GM12878 (cell line): ENCODE measurements around the gene ATP4A. TPM values are rescaled to one million over a fixed set of nuclear protein-coding genes. Genes with fewer than 3 reads are reported as not detected.

Experiments used
- ATAC-seq: fragments of 200-7000 bp; cut with Tn5 transposase; 3 replicates; pipeline ENCODE4 v1.9.1; 2020; ENCODE audit warnings: mild to moderate bottlenecking, moderate library complexity
- BruUV-seq: library from RNA; stranded (reverse); fragments of 400-500 nt; replicated peaks from 2 replicates; lab custom pipeline; 2021; lab: Mats Ljungman, UMichigan
- CTCF ChIA-PET: fragments of 300-600 bp; sonication (Branson Sonifier 250); formaldehyde crosslinking; extraction: SDS; loops from one replicate; lab custom pipeline; 2021; ENCODE audit warnings: inconsistent platforms; lab: Yijun Ruan, JAX
- POLR2A ChIA-PET: fragments of 350-600 bp; formaldehyde crosslinking; extraction: SDS; loops from one replicate; lab custom pipeline; 2021; ENCODE audit warnings: inconsistent platforms; lab: Charles Lee
- RAD21 ChIA-PET: fragments of 300-600 bp; sonication (Branson Sonifier 250); formaldehyde crosslinking; loops from one replicate; lab custom pipeline; 2023; ENCODE audit warnings: antibody characterized with exemption; ENCODE audit not compliant: unreplicated experiment; lab: Charles Lee
- SMC1A ChIA-PET: fragments of 300-600 bp; sonication (Branson Sonifier 250); formaldehyde crosslinking; loops from one replicate; lab custom pipeline; 2023; ENCODE audit not compliant: unreplicated experiment, uncharacterized antibody; lab: Charles Lee
- DNase-seq: peaks from one replicate; pipeline ENCODE4 v3.0.0-alpha.2; 2011; ENCODE audit warnings: low read depth, low spot score
- FAIRE-seq: peaks from 3 replicates; lab custom pipeline; 2011; peaks lifted over from hg19 to GRCh38; lab: Jason Lieb, UNC
- H2AFZ ChIP-seq: 2 replicates; pipeline ENCODE4 v1.6.0; 2011; ENCODE audit warnings: low read depth, low read length, control low read depth; ENCODE audit not compliant: control insufficient read depth
- H3K27ac ChIP-seq: 2 replicates; pipeline ENCODE4 v1.5.1; 2011; ENCODE audit warnings: control low read depth; ENCODE audit not compliant: control insufficient read depth, insufficient read depth
- H3K27me3 ChIP-seq, 2 experiments: replicated peaks in 1 of 2; 2 replicates each; pipeline versions ENCODE4 v1.6.0 to v1.6.1; 2011; ENCODE audit warnings: low read length in 1 of 2; ENCODE audit not compliant: control insufficient read depth in 2 of 2, insufficient read depth in 2 of 2
- H3K36me3 ChIP-seq, 2 experiments: 2 replicates each; pipeline ENCODE4 v1.5.1; 2011; ENCODE audit warnings: low read length in 1 of 2; ENCODE audit not compliant: control insufficient read depth in 2 of 2, insufficient read depth in 2 of 2
- H3K4me1 ChIP-seq: 2 replicates; pipeline ENCODE4 v1.6.1; 2011; ENCODE audit warnings: mild to moderate bottlenecking, low read length, moderate library complexity, mixed read lengths; ENCODE audit not compliant: control insufficient read depth, insufficient read depth
- H3K4me2 ChIP-seq: 2 replicates; pipeline ENCODE4 v1.6.0; 2011; ENCODE audit warnings: control low read depth; ENCODE audit not compliant: control insufficient read depth, insufficient read depth
- H3K4me3 ChIP-seq: fragments of 200-600 bp; sonication (generic); 2 replicates; pipeline ENCODE4 v1.5.1; 2016
- H3K79me2 ChIP-seq: 2 replicates; pipeline ENCODE4 v1.6.0; 2011; ENCODE audit warnings: low read length; ENCODE audit not compliant: control insufficient read depth, insufficient read depth
- H3K9ac ChIP-seq: 2 replicates; pipeline ENCODE4 v1.8.0; 2011; ENCODE audit warnings: low read length, control low read depth, mixed read lengths; ENCODE audit not compliant: control insufficient read depth, insufficient read depth
- H3K9me3 ChIP-seq: replicated peaks from 3 replicates; pipeline ENCODE4 v1.5.1; 2011; ENCODE audit warnings: mild to moderate bottlenecking, low read length; ENCODE audit not compliant: control insufficient read depth, insufficient read depth
- H4K20me1 ChIP-seq: 2 replicates; pipeline ENCODE4 v1.6.0; 2011; ENCODE audit not compliant: control insufficient read depth, insufficient read depth
- CHD1 ChIP-seq: IDR thresholded peaks from 2 replicates; pipeline ENCODE4 v1.6.1; 2012; ENCODE audit warnings: low read depth, low read length, improper control_type of control experiment
- FOXM1 ChIP-seq: IDR thresholded peaks from 2 replicates; pipeline ENCODE4 v1.6.1; 2012; ENCODE audit warnings: low read depth, mild to moderate bottlenecking, inconsistent platforms, low read length, moderate library complexity
- GATAD2B ChIP-seq: fragments of 450-650 bp; conservative IDR thresholded peaks from 2 replicates; pipeline ENCODE4 v1.6.1; 2017; ENCODE audit warnings: low read depth, mild to moderate bottlenecking, moderate library complexity
- NRF1 ChIP-seq: conservative IDR thresholded peaks from 2 replicates; pipeline ENCODE4 v1.6.1; 2011; ENCODE audit warnings: mild to moderate bottlenecking, low read depth, low read length, improper control_type of control experiment
- POLR2AphosphoS2 ChIP-seq: IDR thresholded peaks from 2 replicates; pipeline ENCODE4 v1.6.1; 2011; ENCODE audit warnings: low read depth, mild to moderate bottlenecking, low read length, improper control_type of control experiment, moderate library complexity
- RBBP5 ChIP-seq: fragments of 200-600 bp; sonication (generic); conservative IDR thresholded peaks from 2 replicates; pipeline ENCODE4 v1.6.1; 2016
- SMAD1 ChIP-seq: fragments of 450-650 bp; IDR thresholded peaks from 2 replicates; pipeline ENCODE4 v1.6.1; 2018; ENCODE audit warnings: mild to moderate bottlenecking, low read depth; ENCODE audit not compliant: partially characterized antibody
- SMC3 ChIP-seq: IDR thresholded peaks from 2 replicates; pipeline ENCODE4 v1.6.1; 2011; ENCODE audit warnings: low read length, improper control_type of control experiment, borderline replicate concordance
- STAT1 ChIP-seq: fragments of 450-650 bp; conservative IDR thresholded peaks from 2 replicates; pipeline ENCODE4 v1.6.1; 2014; ENCODE audit warnings: antibody characterized with exemption, mild to moderate bottlenecking
- ZNF274 ChIP-seq: IDR thresholded peaks from one replicate; pipeline ENCODE4 v1.8.0; 2011; ENCODE audit not compliant: insufficient read length, insufficient read depth
- ZZZ3 ChIP-seq: IDR thresholded peaks from 2 replicates; pipeline ENCODE4 v1.6.1; 2011; ENCODE audit warnings: low read depth; ENCODE audit not compliant: control insufficient read depth, insufficient read length
- WGBS: methylation state at CpG from one replicate; pipeline ENCODE4 v1.1.6; 2016; ENCODE audit warnings: low lambda C conversion rate; ENCODE audit not compliant: insufficient replicate concordance, insufficient coverage; ENCODE audit errors: missing lambda C conversion rate; 5-methylcytosine and 5-hydroxymethylcytosine counted together
- in situ Hi-C: fragments of 300-500 bp; cut with MboI; formaldehyde crosslinking; loops from 9 replicates; pipeline ENCODE4 v1.14.3; 2018; ENCODE audit warnings: mixed read lengths
- intact Hi-C: fragments of 100-400 bp; cut with micrococcal nuclease; formaldehyde crosslinking; loops from one replicate; pipeline ENCODE4 v1.14.2; 2022; ENCODE audit not compliant: unreplicated experiment
- polyA plus RNA-seq, 11 experiments: library from polyadenylated mRNA; depleted of rRNA in 4 of 11; unstranded in 6 of 11; stranded (reverse) in 5 of 11; fragments of >200 nt; fragmentation: Nextera tagmentation in 4 of 11; fragmentation: Illumina TruSeq in 1 of 11; extraction: Ambion mirVana in 4 of 11; extraction: Trizol in 1 of 11; gene quantifications; 1 replicate in 1 of 11; 2 replicates in 10 of 11; pipeline versions ENCODE4 v1.2.1 to v1.2.3, GENCODE V29; 2011 to 2016; ENCODE audit warnings: inconsistent platforms in 2 of 11, missing spikeins in 2 of 11, low read depth in 1 of 11
- total RNA-seq, 4 experiments: library from RNA; depleted of rRNA in 3 of 4; stranded (reverse); fragments of >200 nt in 3 of 4; fragmentation: Illumina TruSeq in 1 of 4; extraction: Trizol in 1 of 4; gene quantifications; 2 replicates each; pipeline versions ENCODE4 v1.2.1 to v1.2.3, GENCODE V29; 2013 to 2021
- TF ChIP-seq, protein P1 (sequence below): fragments of 450-650 bp; formaldehyde crosslinking; IDR thresholded peaks from 2 replicates; pipeline ENCODE4 v1.4.0; 2020; ENCODE audit warnings: mild to moderate bottlenecking, moderate library complexity
- TF ChIP-seq, protein P2 (sequence below): fragments of 450-650 bp; IDR thresholded peaks from 2 replicates; pipeline ENCODE4 v1.6.1; 2018; ENCODE audit warnings: borderline replicate concordance, mild to moderate bottlenecking; ENCODE audit not compliant: partially characterized antibody

ATP4A gene
- total and polyA plus RNA-seq, 10 of the 15 experiments (the other 5 are each of a cell fraction or from before 2014, with no cell fraction given) = 0.03 to 1.5 (median 0.11) TPM; not detected in 3

DNA sequence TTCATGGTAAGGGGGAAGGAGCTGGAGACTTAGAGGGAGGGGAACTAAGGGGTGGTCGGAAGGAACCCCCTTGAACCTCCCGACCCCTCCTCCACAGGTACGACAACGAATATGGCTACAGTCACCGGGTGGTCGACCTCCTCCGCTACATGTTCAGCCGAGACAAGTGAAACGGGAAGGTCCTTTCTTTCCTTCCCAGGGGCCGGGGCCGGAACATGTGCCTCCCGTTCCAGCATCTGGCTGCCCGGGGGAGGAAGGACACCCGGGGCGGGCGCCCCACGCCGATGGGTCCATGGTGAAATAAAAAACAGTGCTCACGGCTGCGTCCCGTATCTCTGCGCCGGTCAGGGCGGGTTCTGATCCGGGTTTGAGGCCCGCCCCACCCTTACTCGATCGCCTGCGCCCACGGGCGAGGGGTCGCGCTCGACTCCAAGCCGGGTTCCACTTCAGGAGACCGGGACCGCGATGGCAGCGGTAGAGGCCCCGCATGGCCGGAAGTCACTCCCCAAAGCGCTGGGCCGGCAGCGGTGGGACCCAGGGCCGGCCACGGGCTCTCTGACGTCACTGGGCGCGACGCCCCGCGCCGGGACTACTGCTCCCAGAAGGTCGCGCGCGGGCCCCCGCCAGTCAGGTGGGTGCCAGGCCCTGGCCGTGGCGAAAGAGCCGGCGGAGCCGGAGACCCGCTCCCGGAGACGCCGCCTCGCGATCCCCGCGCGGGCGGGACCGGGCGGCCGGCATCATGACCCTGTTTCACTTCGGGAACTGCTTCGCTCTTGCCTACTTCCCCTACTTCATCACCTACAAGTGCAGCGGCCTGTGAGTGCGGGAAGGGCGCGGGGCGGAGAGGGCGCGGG is 18.2 kb downstream of the ATP4A start, which contains the start of gene TMEM147 (continued):
- TF ChIP-seq, protein P1, sequence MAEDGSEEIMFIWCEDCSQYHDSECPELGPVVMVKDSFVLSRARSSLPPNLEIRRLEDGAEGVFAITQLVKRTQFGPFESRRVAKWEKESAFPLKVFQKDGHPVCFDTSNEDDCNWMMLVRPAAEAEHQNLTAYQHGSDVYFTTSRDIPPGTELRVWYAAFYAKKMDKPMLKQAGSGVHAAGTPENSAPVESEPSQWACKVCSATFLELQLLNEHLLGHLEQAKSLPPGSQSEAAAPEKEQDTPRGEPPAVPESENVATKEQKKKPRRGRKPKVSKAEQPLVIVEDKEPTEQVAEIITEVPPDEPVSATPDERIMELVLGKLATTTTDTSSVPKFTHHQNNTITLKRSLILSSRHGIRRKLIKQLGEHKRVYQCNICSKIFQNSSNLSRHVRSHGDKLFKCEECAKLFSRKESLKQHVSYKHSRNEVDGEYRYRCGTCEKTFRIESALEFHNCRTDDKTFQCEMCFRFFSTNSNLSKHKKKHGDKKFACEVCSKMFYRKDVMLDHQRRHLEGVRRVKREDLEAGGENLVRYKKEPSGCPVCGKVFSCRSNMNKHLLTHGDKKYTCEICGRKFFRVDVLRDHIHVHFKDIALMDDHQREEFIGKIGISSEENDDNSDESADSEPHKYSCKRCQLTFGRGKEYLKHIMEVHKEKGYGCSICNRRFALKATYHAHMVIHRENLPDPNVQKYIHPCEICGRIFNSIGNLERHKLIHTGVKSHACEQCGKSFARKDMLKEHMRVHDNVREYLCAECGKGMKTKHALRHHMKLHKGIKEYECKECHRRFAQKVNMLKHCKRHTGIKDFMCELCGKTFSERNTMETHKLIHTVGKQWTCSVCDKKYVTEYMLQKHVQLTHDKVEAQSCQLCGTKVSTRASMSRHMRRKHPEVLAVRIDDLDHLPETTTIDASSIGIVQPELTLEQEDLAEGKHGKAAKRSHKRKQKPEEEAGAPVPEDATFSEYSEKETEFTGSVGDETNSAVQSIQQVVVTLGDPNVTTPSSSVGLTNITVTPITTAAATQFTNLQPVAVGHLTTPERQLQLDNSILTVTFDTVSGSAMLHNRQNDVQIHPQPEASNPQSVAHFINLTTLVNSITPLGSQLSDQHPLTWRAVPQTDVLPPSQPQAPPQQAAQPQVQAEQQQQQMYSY (CRISPR knock-in tag) = no peak
- TF ChIP-seq GATAD2B (peak; percentile 89), SMC3 (no peak)

- ChIA-PET RAD21 (interaction anchor here (1.0 to 1.5 kb wide), 2 partner anchors 34 to 68 kb away, joined by 3 to 5 read pairs; partner anchors contain the start of gene HAUS5), POLR2A (interaction anchor here (1.5 kb wide), 1 partner anchor 34 kb away, joined by 3 read pairs; no protein-coding TSS in a partner anchor), SMC1A (interaction anchor here (0.6 to 1.6 kb wide), 7 partner anchors 10 to 403 kb away, joined by 3 to 4 read pairs (median 3); partner anchors contain the start of gene HAUS5), CTCF (interaction anchor here (1.0 to 2.7 kb wide), 5 partner anchors 35 to 117 kb away, joined by 3 to 24 read pairs (median 4); no protein-coding TSS in a partner anchor)
- Histone ChIP-seq H2AFZ (no peak overlapping the region; the same call in 1 of the 2 replicates), H3K4me2 (peak overlapping the region; percentile 100), H3K36me3 (peaks cover 0 to 2% of the 10 kb centered on the region in 2 experiments; a peak in 2 of 4 replicates), H4K20me1 (no peaks in the 10 kb centered on the region), H3K4me3 (peak overlapping the region; percentile 77), H3K79me2 (peaks cover 18% of the 10 kb centered on the region), H3K27ac (peak overlapping the region; percentile 86), H3K9ac (peak overlapping the region; percentile 97), H3K9me3 (no peaks in the 10 kb centered on the region), H3K27me3 (no peaks in the 10 kb centered on the region), H3K4me1 (peaks cover 31% of the 10 kb centered on the region)
- in situ Hi-C loops = no loop called here
- ATAC-seq = no peak
- FAIRE-seq = no peak
- DNase-seq = no peak
- intact Hi-C loops = loop anchor here (2.0 kb wide), 1 partner anchor 33 kb away; no protein-coding TSS in a partner anchor
- TF ChIP-seq ZNF274 (no peak), NRF1 (no peak), ZZZ3 (no peak), RBBP5 (no peak), STAT1 (no peak), FOXM1 (no peak), CHD1 (no peak), POLR2AphosphoS2 (no peak), SMAD1 (no peak), GATAD2B (no peak)
- TF ChIP-seq, protein P2, sequence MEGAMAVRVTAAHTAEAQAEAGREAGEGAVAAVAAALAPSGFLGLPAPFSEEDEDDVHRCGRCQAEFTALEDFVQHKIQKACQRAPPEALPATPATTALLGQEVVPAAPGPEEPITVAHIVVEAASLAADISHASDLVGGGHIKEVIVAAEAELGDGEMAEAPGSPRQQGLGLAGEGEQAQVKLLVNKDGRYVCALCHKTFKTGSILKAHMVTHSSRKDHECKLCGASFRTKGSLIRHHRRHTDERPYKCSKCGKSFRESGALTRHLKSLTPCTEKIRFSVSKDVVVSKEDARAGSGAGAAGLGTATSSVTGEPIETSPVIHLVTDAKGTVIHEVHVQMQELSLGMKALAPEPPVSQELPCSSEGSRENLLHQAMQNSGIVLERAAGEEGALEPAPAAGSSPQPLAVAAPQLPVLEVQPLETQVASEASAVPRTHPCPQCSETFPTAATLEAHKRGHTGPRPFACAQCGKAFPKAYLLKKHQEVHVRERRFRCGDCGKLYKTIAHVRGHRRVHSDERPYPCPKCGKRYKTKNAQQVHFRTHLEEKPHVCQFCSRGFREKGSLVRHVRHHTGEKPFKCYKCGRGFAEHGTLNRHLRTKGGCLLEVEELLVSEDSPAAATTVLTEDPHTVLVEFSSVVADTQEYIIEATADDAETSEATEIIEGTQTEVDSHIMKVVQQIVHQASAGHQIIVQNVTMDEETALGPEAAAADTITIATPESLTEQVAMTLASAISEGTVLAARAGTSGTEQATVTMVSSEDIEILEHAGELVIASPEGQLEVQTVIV = no peak
- BruUV-seq = no TSS peak
- WGBS = 66% methylated on average over 3 of the region's 3 CpGs
Measured at GRCh38 chr19:35544110-35544802, 19.2 kb downstream of the ATP4A start.
